Effector CD8-positive, alpha-beta T cell (primary cell): ENCODE results near the gene NELL1.

ENCODE experiments used
- DNase-seq: peaks from one replicate; lab custom pipeline; 2025; lab: John Stamatoyannopoulos, UW

The NELL1 gene

DNA sequence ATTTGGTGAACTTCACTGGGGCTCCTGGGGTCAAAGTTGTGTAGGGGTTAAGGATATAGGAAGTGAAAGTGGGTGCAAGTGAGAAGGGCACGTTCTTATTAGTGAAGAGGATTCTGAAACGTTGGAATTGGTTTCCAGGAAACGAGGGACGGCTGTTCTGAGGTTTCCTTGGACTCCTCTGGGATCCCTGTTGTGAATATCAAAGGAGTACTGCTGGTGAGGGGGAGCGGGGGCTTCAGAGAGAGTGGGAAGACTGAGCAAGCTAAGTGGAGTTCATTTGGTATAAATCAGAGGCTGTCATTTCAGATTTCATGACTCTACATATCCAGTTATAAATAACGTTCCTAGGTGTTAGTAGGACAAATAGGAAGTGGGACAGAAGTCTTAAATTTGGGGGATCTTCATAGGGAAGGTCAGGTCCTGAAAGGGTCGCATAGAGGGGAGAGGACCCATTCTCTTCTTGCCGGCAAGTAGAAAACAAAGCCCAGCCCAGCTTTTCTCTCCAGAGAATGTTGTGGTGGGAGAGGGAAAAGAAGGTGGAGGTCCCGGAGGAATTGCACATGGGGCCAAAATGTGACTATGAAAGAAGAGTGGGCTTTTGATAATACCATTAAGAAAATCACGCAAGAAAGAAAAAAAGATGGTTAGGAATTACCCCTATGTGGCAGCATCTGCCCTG lies 1.1 kb upstream of the NELL1 start:
- DNase-seq = no peak

DNA sequence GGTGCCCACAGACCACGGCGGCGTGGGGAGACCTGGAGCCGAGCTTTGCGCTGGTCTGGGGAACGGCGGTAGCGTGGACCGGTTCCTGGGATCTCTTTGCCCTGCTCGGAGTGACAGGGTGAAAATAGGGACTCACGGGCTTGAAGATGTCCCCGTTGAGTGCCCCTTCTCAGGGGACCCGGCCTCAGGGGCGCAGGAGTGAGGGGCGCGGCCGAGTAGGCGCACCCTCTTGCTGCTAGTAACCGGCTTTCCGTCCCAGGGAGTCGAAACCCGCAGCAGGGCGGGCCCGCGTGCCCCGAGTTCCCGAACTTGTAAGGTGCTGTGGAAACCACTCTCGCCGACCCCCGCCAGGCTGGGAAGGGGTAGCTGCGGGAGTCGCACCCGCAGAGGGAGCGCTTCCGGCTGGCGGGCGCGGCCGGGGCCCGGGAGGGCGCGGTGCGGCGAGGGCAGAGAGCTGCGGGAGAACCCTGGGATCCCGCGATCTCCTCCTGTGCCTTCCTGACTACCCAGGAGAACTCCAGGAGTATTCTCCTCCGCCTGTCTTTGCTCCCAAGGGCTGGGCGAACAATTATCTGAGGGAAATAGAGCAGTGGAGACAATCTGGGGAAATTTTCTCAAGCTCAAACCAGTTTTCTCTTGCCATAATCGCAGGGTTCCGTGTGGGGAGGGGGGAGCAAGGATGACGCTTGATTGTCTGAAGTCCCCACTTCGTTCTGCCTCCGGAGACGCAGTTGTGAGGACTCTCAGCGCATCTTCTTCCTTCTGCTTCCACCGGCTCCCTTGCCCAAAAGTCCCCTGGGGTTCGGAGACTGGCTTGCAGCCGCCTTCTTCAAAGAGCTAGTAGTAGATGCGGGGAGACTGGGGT lies 666 bp downstream of the NELL1 start:
- DNase-seq = no peak

DNA sequence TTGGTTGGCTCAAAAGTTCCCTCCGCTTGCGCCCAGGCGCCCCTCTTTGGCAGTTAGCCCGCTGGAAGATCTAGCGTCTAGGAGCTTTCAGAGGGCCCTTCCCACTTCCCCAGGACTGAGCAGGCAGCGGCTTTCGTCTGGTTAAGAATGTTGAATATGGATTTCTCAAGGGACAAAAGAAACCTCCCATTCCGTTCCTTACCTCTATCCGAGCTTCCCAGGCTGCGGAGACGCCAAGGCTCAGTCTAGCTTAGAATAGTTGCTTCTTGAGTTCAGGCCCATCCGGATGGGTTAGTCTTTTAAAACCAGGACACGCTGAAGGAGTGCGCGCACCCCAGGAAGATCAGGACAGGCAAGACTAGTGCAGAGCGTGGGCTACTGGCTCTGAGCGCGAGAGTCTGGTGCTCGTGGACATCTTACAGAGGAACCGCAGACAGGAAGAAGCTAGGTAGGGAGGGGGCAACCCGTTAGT lies 1.6 kb downstream of the NELL1 start:
- no peak for DNase-seq

DNA sequence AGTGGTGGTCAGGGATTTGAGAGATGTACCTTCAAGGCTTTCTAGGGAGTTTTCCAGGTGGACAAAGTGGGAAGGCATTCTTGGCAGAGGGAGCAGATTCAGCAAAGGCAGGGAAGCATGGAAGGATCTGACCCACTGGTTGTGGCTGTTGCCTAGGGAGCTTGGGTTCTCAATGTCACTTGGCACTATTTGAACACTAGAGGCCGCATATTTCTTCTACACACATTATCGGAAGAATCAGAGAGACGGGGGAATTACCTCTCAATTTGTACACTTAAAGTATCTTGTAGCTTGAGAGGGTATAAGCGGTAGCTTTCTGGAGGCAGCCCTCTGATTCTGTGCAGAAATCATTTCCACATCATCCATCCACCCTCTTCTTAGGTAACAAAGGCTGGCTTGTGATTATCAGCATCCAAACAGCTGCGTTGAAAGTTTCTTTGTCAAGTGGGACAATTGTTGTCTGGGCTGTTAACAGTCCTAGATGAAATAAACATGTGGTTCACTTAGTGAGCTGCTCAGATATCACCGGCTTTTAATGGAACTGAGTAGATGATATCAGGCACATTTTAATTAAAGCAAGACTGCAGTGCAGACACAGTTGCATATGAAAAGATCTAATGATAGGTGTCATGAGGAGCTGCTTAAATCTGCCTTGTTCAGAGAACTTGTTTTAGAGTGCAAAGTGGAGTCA lies 2.6 kb downstream of the NELL1 start:
- no peak for DNase-seq

DNA sequence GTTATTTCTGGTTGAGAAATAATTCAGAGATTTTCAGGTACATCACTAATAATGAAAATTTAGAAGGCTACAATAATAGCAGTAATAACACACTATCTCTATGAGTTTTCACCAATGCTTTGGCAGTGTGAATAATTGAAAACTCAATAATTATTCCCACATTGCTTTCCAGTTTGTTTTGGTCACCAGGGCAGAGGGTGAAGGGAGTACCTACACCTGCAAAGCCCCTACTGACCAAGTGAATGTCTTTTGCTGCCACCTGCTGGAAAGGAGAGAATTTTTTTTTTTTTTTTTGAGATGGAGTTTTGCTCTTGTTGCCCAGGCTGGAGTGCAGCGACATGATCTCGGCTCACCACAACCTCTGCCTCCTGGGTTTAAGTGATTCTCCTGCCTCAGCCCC lies 3.2 kb downstream of the NELL1 start:
- no peak for DNase-seq

DNA sequence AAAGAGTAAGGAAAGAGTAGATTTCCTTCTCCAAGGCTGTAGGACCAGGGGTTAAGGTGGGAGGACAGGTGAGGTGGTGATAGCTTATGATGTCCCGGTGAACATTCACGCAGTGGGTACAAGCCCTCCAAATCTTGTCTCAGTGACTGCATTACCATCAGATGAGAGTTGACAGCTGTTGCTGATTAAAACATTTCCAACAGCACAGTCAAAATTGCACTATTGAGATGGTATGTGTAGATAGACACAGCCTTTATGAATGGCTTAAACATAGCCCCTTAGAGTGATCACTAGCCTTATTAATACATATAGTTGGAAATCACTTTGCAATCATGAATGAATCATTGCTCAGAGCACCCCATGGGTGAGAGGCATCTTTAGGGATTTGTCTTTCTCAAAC lies 7.3 kb downstream of the NELL1 start:
- DNase-seq = no peak

DNA sequence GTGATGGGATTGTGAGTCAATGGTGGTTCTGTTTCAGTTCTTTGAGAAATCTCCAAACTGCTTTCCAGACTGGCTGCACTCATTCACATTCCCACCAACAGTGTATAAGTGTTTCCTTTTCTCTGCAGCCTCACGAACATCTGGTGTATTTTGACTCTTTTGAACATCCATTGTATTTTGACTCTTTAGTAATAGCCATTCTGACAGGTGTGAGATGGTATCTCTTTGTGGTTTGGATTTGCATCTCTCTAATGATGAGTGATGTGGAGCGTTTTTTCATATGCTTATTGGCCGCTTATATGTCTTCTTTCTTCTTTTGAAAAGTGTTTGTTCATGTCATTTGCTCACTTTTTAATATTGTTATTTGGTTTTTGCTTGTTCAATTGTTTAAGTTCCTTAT lies 19.4 kb downstream of the NELL1 start:
- no peak for DNase-seq

DNA sequence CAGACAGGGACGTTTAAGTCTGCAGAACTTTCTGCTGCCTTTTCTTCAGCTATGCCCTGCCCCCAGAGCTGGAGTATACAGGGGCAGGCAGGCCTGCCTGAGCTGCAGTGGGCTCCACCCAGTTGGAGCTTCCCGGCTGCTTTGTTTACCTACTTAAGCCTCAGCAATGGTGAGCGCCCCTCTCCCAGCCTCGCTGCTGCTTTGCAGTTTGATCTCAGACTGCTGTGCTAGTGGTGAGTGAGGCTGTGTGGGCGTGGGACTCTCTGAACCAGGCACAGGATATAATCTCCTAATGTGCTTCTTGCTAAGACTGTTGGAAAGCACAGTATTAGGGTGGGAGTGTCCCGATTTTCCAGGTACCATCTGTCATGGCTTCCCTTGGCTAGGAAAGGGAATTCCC lies 38.5 kb downstream of the NELL1 start:
- DNase-seq = no peak

DNA sequence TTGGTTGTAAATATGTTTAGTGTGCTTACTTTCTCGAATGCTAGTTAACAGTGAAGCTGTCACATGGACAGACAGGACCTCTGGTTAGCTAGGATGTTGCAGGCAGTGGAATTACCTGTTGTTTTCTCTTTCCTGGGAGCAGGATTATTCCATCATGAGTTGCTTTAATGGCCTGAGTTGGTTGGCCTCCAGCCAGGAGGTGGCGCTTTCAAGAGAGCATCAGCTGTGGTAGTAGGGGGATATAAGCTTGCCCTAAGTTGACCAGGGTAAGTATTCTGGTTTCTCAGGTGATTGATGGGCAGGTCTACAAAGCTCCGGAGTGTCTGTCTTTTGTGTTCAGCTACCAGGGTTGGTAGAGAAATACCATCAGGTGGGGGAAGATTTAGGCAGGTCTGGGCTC lies 43.5 kb downstream of the NELL1 start:
- no peak for DNase-seq

DNA sequence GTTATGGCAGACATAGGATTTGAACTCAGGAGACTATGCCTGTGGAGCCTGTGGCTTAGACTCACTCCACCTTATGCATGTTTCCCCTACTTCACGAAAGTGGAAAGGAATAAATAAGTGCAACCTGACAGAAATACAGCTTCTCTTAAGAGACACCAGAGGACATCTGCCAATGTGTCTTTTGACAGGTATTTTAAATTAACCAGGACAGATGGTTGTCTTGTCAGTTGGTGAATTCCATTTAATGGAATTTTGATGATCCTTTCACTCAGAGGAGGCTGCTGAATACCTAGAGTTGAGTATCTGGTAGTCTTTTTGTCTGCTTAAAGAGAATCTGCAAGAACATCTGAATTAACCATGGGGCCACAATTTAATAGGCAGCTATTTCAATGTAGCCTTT lies 46.1 kb downstream of the NELL1 start:
- DNase-seq = no peak

DNA sequence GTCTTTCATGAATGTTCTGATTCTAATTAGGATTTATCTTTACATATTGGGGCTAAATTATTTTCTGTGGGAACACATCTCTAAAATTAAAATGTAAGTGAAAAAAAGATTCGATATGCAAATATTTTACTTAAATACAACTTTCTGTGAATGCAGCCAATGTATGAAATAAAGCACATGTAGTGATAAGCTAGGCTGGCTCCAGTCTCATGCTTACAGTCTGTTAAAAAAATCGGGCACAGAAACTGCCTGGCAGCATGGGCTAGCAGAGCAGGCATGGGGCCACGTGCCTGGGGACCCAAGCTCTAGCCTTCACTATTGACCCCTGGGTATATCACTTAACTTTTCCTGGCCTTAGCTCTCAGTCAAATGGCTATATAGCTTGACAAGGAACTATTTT lies 46.5 kb downstream of the NELL1 start:
- no peak for DNase-seq

DNA sequence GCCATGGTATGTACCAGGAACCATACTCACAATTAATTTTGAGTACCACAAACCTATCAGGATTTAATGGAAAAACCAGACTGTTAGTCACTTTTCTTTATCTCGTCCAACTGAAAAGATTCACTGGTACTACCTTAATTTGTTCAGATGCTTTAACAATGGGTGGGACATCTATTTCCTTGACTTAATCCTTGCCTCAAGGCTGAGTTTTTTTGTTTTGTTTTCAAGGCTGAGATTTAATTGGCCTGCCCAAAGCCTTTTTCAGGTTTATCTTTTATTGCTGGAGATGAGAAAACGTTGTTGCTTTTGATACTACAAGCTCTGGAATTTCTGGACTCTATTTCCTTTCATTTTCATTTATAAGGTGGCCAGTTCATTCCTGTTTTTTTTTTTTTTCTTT lies 50.4 kb downstream of the NELL1 start:
- DNase-seq = no peak

DNA sequence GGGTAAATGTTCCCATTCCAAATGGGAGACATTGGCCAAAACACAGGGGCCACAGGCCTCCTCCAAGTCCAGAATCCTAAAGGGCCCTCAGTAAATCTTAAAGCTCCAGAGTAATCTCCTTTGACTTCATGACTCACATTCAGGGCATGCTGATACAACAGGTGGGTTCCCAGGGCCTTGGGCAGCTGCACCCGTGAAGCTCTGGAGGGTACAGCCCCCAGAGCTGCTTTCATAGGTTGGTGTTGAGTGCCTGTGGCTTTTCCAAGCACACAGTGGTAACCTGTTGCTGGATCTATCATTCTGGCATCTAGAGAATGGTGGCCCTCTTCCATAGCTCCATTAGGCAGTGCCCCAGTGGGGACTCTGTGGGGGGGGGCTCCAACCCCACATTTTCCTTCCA lies 54.0 kb downstream of the NELL1 start:
- no peak for DNase-seq

DNA sequence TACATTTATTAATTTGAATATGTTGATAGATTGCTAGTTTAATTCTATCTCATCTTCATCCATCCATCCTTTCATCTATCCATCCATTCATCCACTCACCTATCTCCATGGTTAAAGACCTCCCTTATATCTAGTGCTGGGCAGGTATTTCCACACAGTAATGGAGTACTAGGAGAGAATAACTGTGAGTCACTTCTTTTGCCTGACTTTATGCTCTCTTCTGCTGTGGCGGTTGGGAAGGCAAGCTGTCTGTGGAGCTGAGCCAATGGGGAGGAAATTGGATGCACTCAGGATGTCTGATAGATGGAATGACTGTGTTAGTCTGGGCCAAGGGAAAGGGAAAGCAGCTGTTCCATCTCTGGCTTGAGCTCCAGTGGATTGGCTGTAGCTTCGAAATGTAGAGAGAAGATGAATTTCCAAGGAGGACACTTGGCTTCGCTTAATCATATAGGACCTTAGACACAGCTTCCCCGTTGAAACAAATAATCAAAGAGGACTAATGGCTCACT lies 60.3 kb downstream of the NELL1 start:
- no peak for DNase-seq

DNA sequence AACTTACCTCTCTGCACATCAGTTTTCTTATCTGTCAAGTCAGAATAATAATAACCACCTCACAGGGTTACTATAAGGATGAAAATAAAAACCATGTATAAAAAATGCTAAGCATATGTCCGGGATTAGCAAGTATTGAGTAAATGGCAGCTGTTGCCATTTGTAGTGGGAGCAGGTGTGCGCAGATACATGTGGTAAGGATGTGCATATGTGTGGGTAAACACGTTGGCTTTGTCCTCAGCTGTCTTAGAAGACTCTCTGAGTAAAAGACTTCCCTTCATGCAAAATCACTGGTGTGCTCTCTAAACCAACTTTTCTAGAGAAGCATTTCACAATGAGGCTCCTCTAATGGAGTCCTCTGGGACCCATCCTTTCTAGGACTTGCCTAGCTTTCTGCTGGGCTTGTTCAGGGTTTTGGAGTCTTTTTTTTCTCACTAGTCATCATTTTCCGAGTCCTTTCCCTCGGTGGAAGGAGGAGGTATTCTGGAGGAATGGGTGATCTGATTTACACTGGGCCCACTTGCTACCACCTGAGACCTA lies 62.4 kb downstream of the NELL1 start:
- no peak for DNase-seq

DNA sequence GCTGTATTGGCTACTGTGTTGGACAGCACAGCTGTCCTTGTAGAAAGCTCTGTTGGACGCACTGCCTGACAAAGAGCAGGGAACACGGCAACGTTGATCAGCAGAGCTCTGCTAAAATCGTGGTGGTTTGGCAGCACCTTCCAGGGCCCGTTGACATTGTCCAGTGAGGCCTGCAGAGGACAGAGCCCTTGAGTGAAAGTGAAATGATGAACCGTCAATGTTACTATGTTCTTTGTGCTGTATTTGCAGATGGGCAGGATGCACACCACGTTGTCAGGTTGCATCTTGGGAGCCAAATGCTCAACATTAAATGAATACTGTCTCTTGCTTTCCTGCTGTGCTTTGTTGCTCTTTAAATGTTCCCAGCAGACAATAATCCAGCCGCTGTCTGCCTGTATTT lies 69.7 kb downstream of the NELL1 start:
- no peak for DNase-seq

DNA sequence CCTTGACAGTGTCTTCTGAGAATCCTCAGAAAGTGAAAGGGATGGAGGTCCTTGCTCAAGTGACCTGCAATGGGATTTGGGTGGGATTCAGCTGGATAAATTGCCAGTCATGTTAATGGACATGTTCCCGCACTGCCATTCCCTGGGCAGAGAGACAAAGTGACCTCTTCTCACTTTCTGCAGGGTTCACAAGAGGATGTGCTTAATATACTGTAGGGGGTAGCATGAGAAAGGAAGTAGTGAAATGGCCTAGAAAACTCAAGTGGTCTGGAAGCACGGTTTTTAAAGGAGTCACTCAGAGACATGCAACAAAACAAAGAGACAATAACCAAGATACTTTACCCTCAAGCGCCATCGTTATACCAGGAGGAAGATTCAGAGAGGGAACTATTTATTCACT lies 70.2 kb downstream of the NELL1 start:
- no peak for DNase-seq

DNA sequence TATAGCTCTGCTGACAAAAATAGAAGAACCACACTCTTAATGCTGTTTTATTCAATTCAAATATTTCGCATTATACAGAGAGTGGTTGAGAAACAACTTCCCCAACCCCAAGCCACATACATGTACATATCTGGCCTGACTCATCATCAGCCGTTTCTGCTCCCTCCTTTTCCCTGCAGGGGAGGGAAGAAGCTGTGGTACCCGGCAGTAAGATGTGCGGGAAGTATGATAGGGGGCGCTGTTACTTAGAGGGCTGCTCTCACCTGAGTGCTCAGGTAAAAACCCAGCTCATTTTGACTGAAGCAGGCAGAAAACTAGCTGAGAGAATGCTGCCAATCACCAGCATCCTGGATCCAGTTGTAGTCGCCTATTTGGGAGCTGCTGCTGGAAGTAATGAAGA lies 85.5 kb downstream of the NELL1 start:
- no peak for DNase-seq

DNA sequence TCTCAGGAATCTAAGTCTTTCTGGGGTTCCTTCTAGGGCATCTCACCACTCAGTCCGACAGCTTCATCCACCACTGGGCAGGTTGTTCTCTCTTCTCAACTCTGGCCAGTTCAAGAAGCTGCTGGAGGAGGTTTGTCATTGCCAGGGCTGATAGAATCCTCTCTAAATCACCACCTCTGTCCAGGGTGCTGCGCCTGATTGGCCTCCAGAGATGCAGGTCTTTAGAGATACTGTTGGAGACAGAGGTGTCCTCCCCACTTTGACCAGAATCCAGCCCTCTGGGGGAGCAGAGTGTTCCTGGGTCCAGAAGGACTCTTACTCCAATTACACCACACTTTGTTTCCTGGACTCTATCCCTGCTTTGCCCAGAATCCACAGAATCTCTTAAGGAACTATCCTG lies 90.2 kb downstream of the NELL1 start:
- DNase-seq = no peak

DNA sequence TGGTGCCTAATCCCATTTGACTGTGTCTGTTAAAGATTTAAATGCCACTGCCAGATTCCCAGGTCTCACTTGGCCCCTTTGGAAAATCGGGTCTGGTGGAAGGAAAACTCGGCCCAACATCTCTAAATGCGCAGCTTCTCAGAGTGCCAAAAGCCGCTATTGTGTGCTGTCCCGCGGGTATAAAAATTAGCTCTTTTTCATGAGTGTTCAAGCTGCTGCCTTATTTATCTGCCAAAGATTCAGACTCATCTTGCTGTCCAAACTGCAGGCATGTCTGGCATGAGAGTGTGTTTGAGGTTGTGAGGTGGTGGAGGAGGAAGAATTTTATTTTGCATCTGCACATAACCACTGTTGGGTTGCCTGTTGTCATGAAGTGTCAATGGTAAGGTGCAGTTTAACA lies 91.4 kb downstream of the NELL1 start:
- no peak for DNase-seq

DNA sequence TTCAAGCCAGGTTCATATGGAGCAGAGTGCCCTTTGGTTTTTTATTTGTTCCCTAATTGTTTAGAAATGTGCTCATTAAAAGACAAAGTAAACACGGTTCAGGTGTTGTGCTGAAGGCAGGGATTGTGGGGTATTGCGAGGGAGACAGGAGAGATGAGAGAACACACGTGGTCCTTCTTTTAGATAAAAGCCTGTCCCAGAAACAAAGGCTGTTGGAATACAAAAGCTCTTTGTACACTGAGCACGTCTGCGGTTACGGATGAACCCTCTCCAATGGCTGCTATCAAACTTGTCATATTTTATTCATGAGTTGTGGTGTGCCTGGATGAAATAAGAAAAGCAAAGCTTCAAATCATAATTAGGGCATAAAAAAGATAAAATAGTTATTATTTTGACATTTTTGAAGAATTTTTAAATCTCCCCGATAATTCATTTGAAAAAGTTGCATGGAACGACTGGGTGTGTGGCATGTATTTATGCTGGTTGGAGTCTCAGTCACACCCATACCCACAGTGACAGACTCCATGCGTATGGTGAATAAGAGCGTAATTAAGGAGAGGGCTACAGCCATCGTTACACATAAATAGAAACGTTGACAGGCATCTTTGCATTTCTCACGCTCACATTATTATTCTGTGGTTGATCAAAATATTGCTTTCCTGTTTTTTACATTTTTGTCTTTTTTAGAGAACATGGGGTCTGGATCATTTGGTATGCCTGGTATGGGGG lies 92.9 kb downstream of the NELL1 start:
- DNase-seq = no peak

DNA sequence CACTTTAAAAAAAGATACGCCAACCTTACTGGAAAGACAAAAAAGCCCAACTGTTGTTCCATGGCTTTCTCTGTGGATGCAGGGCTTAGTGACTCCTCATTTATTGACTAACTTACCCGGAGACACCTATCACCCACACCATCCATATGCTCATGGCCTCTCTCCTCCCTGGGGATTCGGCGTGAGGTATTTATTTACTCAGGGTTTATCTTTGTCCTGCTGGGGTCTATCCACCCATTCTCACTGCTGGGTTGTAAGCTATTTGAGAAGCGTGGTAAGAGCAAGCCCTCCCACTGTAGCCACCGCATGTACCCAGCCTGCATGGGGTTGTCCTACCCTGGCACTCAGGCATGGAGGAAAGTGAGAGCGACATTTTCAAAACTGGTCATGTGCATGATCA lies 93.6 kb downstream of the NELL1 start:
- DNase-seq = no peak
